HEK293 (cell line): Measurements from ENCODE around the gene PPM1N.

Source experiments
- CTCF ChIP-seq: fragments of 450-650 bp; formaldehyde crosslinking; IDR thresholded peaks from 2 replicates; pipeline ENCODE4 v1.5.1; 2016; ENCODE audit warnings: missing biosample characterization, missing genetic modification characterization
- EGR2 ChIP-seq: fragments of 450-650 bp; formaldehyde crosslinking; IDR thresholded peaks from 2 replicates; pipeline ENCODE4 v1.5.1; 2016; ENCODE audit warnings: low read depth, missing biosample characterization, missing genetic modification characterization
- IKZF3 ChIP-seq: fragments of 450-650 bp; IDR thresholded peaks from 2 replicates; pipeline ENCODE4 v1.5.0; 2018; ENCODE audit warnings: missing biosample characterization, mild to moderate bottlenecking, missing genetic modification characterization, moderate library complexity
- PBX3 ChIP-seq: sonication (generic); formaldehyde crosslinking; IDR thresholded peaks from 2 replicates; pipeline ENCODE4 v1.8.1; 2022; ENCODE audit warnings: mild to moderate bottlenecking, moderate library complexity, missing genetic modification reagents
- REST ChIP-seq: fragments of 450-650 bp; formaldehyde crosslinking; IDR thresholded peaks from 2 replicates; pipeline ENCODE4 v1.5.1; 2016; ENCODE audit warnings: missing biosample characterization, missing genetic modification characterization
- ZBTB10 ChIP-seq: fragments of 450-650 bp; formaldehyde crosslinking; IDR thresholded peaks from 2 replicates; pipeline ENCODE4 v1.5.1; 2016; ENCODE audit warnings: missing biosample characterization, missing genetic modification characterization
- ZBTB20 ChIP-seq: fragments of 450-650 bp; formaldehyde crosslinking; IDR thresholded peaks from 2 replicates; pipeline ENCODE4 v1.5.1; 2016; ENCODE audit warnings: missing biosample characterization, missing genetic modification characterization
- ZNF112 ChIP-seq: fragments of 450-650 bp; formaldehyde crosslinking; IDR thresholded peaks from 2 replicates; pipeline ENCODE4 v1.5.0; 2017; ENCODE audit warnings: missing biosample characterization, missing genetic modification characterization
- ZNF140 ChIP-seq: fragments of 450-650 bp; formaldehyde crosslinking; IDR thresholded peaks from 2 replicates; pipeline ENCODE4 v1.5.1; 2016; ENCODE audit warnings: missing biosample characterization, missing genetic modification characterization
- ZNF18 ChIP-seq: fragments of 450-650 bp; formaldehyde crosslinking; IDR thresholded peaks from 2 replicates; pipeline ENCODE4 v1.5.1; 2016; ENCODE audit warnings: missing biosample characterization, missing genetic modification characterization
- ZNF23 ChIP-seq: fragments of 450-650 bp; formaldehyde crosslinking; IDR thresholded peaks from 2 replicates; pipeline ENCODE4 v1.5.1; 2016; ENCODE audit warnings: missing biosample characterization, missing genetic modification characterization, borderline replicate concordance
- ZNF24 ChIP-seq: fragments of 450-650 bp; formaldehyde crosslinking; IDR thresholded peaks from 2 replicates; pipeline ENCODE4 v1.5.1; 2016; ENCODE audit warnings: missing biosample characterization, missing genetic modification characterization
- ZNF391 ChIP-seq: fragments of 450-650 bp; formaldehyde crosslinking; IDR thresholded peaks from 2 replicates; pipeline ENCODE4 v1.5.1; 2016; ENCODE audit warnings: low read depth, missing biosample characterization, missing genetic modification characterization, borderline replicate concordance

GRCh38 chr19:45522010-45522941 is 24.0 kb downstream of the PPM1N start:
- TF ChIP-seq ZNF24 (tag by site-specific recombination) (no peak), CTCF (no peak), ZNF18 (tag by site-specific recombination) (no peak), ZBTB20 (tag by site-specific recombination) (no peak), ZBTB10 (tag by site-specific recombination) (no peak), EGR2 (no peak), ZNF112 (tag by site-specific recombination) (no peak), ZNF140 (tag by site-specific recombination) (no peak), ZNF23 (tag by site-specific recombination) (no peak), IKZF3 (tag by site-specific recombination) (no peak), ZNF391 (no peak), PBX3 (CRISPR knock-in tag) (no peak), REST (tag by site-specific recombination) (no peak)
